GM12864 (cell line): Measurements from ENCODE around the gene GCH1.
"Not testable (repeated sequence)": the region's sequence is repeated elsewhere in the genome, so short reads cannot be mapped to it uniquely, and the experiment has no call there.

ENCODE experiments used
- DNase-seq: peaks from one replicate; pipeline ENCODE4 v3.0.0-alpha.2; 2011; ENCODE audit warnings: low read depth
- H3K4me3 ChIP-seq: 2 replicates; pipeline ENCODE4 v1.5.1; 2011; ENCODE audit warnings: mild to moderate bottlenecking, low read depth, low read length, control low read depth
- CTCF ChIP-seq: IDR thresholded peaks from 2 replicates; pipeline ENCODE4 v1.5.1; 2011; ENCODE audit warnings: low read depth, mild to moderate bottlenecking, moderate library complexity, low read length, control low read depth, inconsistent platforms; ENCODE audit errors: missing control alignments

The GCH1 gene

GRCh38 chr14:54804538-54805041 lies 98.0 kb downstream of the GCH1 start:
- H3K4me3 ChIP-seq, result no peak overlapping the region
- TF ChIP-seq CTCF, result no peak
- DNase-seq, result no peak

- no peak overlapping the region for H3K4me3 ChIP-seq
- no peak for DNase-seq
- no peak for TF ChIP-seq CTCF
Observed at GRCh38 chr14:54803926-54804537, 98.6 kb downstream of the GCH1 start.

- no peak for DNase-seq
Observed at GRCh38 chr14:54803396-54803795, 99.2 kb downstream of the GCH1 start.

GRCh38 chr14:54801482-54801881 lies 101.1 kb downstream of the GCH1 start:
- DNase-seq, result not testable (repeated sequence)

More at GRCh38 chr14:54803396-54803795, 99.2 kb downstream of the GCH1 start:
- no peak for TF ChIP-seq CTCF
- H3K4me3 ChIP-seq, result no peak overlapping the region

GRCh38 chr14:54798465-54799124 lies 104.0 kb downstream of the GCH1 start:
- no peak overlapping the region for H3K4me3 ChIP-seq
- DNase-seq, result no peak
- no peak for TF ChIP-seq CTCF

More at GRCh38 chr14:54801482-54801881, 101.1 kb downstream of the GCH1 start:
- not testable (repeated sequence) for H3K4me3 ChIP-seq

GRCh38 chr14:54797986-54798385 lies 104.6 kb downstream of the GCH1 start:
- no peak overlapping the region for H3K4me3 ChIP-seq
- no peak for DNase-seq
- no peak for TF ChIP-seq CTCF

- DNase-seq, result no peak
- H3K4me3 ChIP-seq, result no peak overlapping the region
- no peak for TF ChIP-seq CTCF
Observed at GRCh38 chr14:54797556-54797955, 105.1 kb downstream of the GCH1 start.
